ENCODE results near the gene MINDY4. TPM values are rescaled to one million over a fixed set of nuclear protein-coding genes. Genes with fewer than 3 reads are reported as not detected.

The MINDY4 gene
- total RNA-seq, 6 experiments from 2014 or later: 1.2 to 3.2 (median 2.3) TPM

- WGBS (ENCODE audit: insufficient coverage, low coverage, low lambda C conversion rate, missing lambda C conversion rate): 57% methylated on average over 2 of the region's 4 CpGs
- TF ChIP-seq POLR2A (IDR thresholded peaks at IDR 0.05) (no peak), CTCF (IDR thresholded peaks at IDR 0.05) (no peak)
- Histone ChIP-seq H3K36me3 (no peaks in the 10 kb centered on the region), H3K27ac (no peak overlapping the region), H3K27me3 (no peaks in the 10 kb centered on the region), H3K4me1 (no peaks in the 10 kb centered on the region), H3K4me3 (no peak overlapping the region), H3K9me3 (no peaks in the 10 kb centered on the region)
- intact Hi-C loops (cut with DNase I): no loop called here
- no peak for ATAC-seq
- DNase-seq: no peak
These were observed 40.2 kb upstream of the MINDY4 start for GRCh38 chr7:30730996-30731395.

DNA sequence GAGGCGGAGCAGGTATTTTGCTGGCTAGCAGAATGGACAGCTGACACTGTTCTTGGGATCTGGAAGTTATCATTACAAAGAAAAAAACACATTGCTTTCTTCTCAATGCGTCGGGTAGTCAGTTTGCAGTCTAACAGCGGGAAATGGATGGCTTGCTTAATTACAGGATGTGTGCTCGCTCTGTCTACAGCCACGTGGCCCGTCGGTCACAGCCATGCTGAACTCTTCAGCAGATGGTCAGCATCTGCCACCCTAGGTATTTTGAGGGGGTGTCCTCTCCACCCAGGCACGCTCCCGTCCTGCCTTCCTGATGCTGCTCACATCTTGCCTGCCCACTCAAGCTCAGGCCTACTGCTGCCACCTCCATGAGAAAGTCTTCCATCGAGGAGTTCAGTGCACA lies 39.6 kb upstream of the MINDY4 start:
- TF ChIP-seq CTCF (IDR thresholded peaks at IDR 0.05) (no peak), POLR2A (IDR thresholded peaks at IDR 0.05) (no peak)
- no peaks in the 10 kb centered on the region for H3K36me3 ChIP-seq
- DNase-seq: no peak
- WGBS (ENCODE audit: insufficient coverage, low coverage, low lambda C conversion rate, missing lambda C conversion rate): 48% methylated on average over 10 of the region's 11 CpGs
- no peak overlapping the region for H3K4me3 ChIP-seq
- intact Hi-C loops (cut with DNase I): no loop called here
- ATAC-seq: no peak
- H3K27me3 ChIP-seq: no peaks in the 10 kb centered on the region
- no peaks in the 10 kb centered on the region for H3K9me3 ChIP-seq
- H3K4me1 ChIP-seq: no peaks in the 10 kb centered on the region
- no peak overlapping the region for H3K27ac ChIP-seq

DNA sequence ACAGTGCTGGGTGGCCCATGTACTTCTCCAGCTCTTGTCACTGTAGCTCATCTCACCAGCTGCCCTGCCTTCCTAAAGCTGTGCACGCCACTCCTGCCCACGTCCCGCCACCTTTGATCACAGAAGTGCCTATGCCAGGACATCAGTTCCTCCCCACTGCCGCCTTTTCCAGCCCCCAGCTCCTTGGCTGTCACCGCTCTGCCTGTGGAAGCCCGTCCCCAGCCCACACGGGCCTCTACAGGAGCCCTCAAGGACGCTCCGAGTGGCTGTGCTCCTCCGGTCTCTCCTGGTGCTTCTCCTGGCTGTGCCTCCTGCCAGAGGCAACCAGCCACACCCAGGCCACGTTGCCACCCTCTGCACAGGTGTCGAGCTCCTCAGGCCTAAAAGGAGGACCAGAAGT lies 38.6 kb upstream of the MINDY4 start:
- Histone ChIP-seq H3K9me3 (no peaks in the 10 kb centered on the region), H3K27ac (no peak overlapping the region), H3K36me3 (no peaks in the 10 kb centered on the region), H3K4me1 (no peaks in the 10 kb centered on the region), H3K27me3 (no peaks in the 10 kb centered on the region), H3K4me3 (no peak overlapping the region)
- WGBS (ENCODE audit: insufficient coverage, low coverage, low lambda C conversion rate, missing lambda C conversion rate): 69% methylated on average over 3 of the region's 12 CpGs
- intact Hi-C loops (cut with DNase I): no loop called here
- DNase-seq (no peak), ATAC-seq (no peak)
- TF ChIP-seq POLR2A (IDR thresholded peaks at IDR 0.05): no peak
- no peak for TF ChIP-seq CTCF (IDR thresholded peaks at IDR 0.05)

DNA sequence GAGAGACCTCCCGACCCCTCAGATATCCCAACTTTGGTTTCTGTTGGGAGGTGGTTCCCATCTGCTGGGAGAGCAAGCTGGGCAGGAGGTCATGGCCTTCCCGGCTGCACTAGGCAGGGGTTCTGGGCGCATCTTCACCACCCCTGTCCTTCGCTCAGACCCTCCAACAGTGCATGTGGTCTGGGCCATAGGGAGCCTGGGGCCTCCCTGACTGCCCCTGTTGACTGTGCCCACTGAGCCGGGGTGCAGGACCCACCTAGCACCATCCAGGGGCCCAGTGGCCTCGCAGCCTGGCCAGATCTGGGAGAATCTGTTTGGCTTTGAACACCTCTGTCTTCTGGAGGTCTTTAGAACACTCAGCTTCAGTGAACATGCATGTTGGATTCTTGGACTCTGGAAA lies 38.0 kb upstream of the MINDY4 start:
- H3K27me3 ChIP-seq: no peaks in the 10 kb centered on the region
- intact Hi-C loops (cut with DNase I): no loop called here
- H3K4me3 ChIP-seq: no peak overlapping the region
- no peaks in the 10 kb centered on the region for H3K9me3 ChIP-seq
- DNase-seq (no peak), ATAC-seq (peak in 1 of 4 donors; percentile 12)
- no peaks in the 10 kb centered on the region for H3K4me1 ChIP-seq
- H3K27ac ChIP-seq: no peak overlapping the region
- no CpG with 5 or more reads among the region's 6 CpGs for WGBS (ENCODE audit: insufficient coverage, low coverage, low lambda C conversion rate, missing lambda C conversion rate)
- H3K36me3 ChIP-seq: no peaks in the 10 kb centered on the region
- TF ChIP-seq CTCF (IDR thresholded peaks at IDR 0.05): no peak
- no peak for TF ChIP-seq POLR2A (IDR thresholded peaks at IDR 0.05)

DNA sequence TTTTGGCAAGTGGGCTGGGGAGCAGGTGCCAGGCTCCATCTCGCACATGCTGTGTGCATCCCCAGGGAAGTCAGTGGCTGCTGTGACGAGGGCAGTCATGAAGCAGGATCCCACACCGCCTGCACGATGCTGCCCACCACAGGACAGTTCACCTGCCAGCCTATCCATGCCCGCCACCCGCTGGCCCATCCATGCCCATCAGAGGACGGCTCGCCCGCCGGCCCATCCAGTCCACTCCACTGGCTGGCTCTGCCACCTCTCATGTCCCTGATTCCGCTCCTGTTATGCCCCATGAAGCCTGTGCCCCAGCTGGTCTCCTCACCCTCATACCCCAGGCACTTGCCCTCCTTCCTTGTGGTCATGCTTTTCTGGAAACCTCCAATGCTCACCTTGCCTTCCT lies 37.5 kb upstream of the MINDY4 start:
- intact Hi-C loops (cut with DNase I): no loop called here
- Histone ChIP-seq H3K9me3 (no peaks in the 10 kb centered on the region), H3K27ac (no peak overlapping the region), H3K36me3 (no peaks in the 10 kb centered on the region), H3K27me3 (no peaks in the 10 kb centered on the region), H3K4me3 (no peak overlapping the region), H3K4me1 (no peaks in the 10 kb centered on the region)
- WGBS (ENCODE audit: insufficient coverage, low coverage, low lambda C conversion rate, missing lambda C conversion rate): 83% methylated on average over 1 of the region's 11 CpGs
- TF ChIP-seq CTCF (IDR thresholded peaks at IDR 0.05) (no peak), POLR2A (IDR thresholded peaks at IDR 0.05) (no peak)
- ATAC-seq (no peak), DNase-seq (no peak)

All from right lobe of liver (tissue), 6 donors.